HEK293 (cell line): ENCODE measurements around the gene EFHC1.

Experiments
- BCL11A ChIP-seq: fragments of 450-650 bp; formaldehyde crosslinking; IDR thresholded peaks from 2 replicates; pipeline ENCODE4 v1.5.1; 2016; ENCODE audit warnings: low read depth, missing biosample characterization, missing genetic modification characterization
- KLF16 ChIP-seq: fragments of 450-650 bp; formaldehyde crosslinking; IDR thresholded peaks from 2 replicates; pipeline ENCODE4 v1.5.1; 2017; ENCODE audit warnings: missing biosample characterization, missing genetic modification characterization
- KLF8 ChIP-seq: fragments of 450-650 bp; formaldehyde crosslinking; IDR thresholded peaks from 2 replicates; pipeline ENCODE4 v1.5.1; 2016; ENCODE audit warnings: missing biosample characterization, missing genetic modification characterization
- MEIS1 ChIP-seq: sonication (generic); formaldehyde crosslinking; IDR thresholded peaks from 2 replicates; pipeline ENCODE4 v1.8.1; 2022; ENCODE audit warnings: missing genetic modification reagents, mild to moderate bottlenecking, borderline replicate concordance
- OSR2 ChIP-seq: fragments of 450-650 bp; formaldehyde crosslinking; IDR thresholded peaks from 2 replicates; pipeline ENCODE4 v1.5.1; 2016; ENCODE audit warnings: missing biosample characterization, missing genetic modification characterization
- PRDM1 ChIP-seq: fragments of 450-650 bp; formaldehyde crosslinking; IDR thresholded peaks from 2 replicates; pipeline ENCODE4; 2016; ENCODE audit warnings: missing biosample characterization, missing genetic modification characterization
- PRDM10 ChIP-seq: fragments of 450-650 bp; formaldehyde crosslinking; IDR thresholded peaks from 2 replicates; pipeline ENCODE4 v1.5.1; 2016; ENCODE audit warnings: missing biosample characterization, missing genetic modification characterization
- SCRT2 ChIP-seq: fragments of 450-650 bp; formaldehyde crosslinking; IDR thresholded peaks from 2 replicates; pipeline ENCODE4 v1.5.1; 2016; ENCODE audit warnings: missing biosample characterization, missing genetic modification characterization
- TCF7L2 ChIP-seq: IDR thresholded peaks from 2 replicates; pipeline ENCODE4 v1.6.1; 2011; ENCODE audit warnings: low read depth, mild to moderate bottlenecking, inconsistent platforms, low read length, moderate library complexity, borderline replicate concordance
- TRIM28 ChIP-seq: IDR thresholded peaks from 2 replicates; pipeline ENCODE4 v1.6.1; 2011; ENCODE audit warnings: low read length, control low read depth, borderline replicate concordance
- ZBTB20 ChIP-seq: fragments of 450-650 bp; formaldehyde crosslinking; IDR thresholded peaks from 2 replicates; pipeline ENCODE4 v1.5.1; 2016; ENCODE audit warnings: missing biosample characterization, missing genetic modification characterization
- ZBTB21 ChIP-seq: fragments of 450-650 bp; formaldehyde crosslinking; IDR thresholded peaks from 2 replicates; pipeline ENCODE4 v1.5.1; 2017; ENCODE audit warnings: missing biosample characterization, missing genetic modification characterization
- ZBTB26 ChIP-seq: fragments of 450-650 bp; formaldehyde crosslinking; optimal IDR thresholded peaks from 2 replicates; pipeline ENCODE3; 2016; ENCODE audit warnings: missing biosample characterization, mild to moderate bottlenecking, missing genetic modification characterization
- ZNF10 ChIP-seq: fragments of 450-650 bp; formaldehyde crosslinking; IDR thresholded peaks from 2 replicates; pipeline ENCODE4 v1.5.1; 2017; ENCODE audit warnings: missing biosample characterization, missing genetic modification characterization
- ZNF121 ChIP-seq: fragments of 450-650 bp; formaldehyde crosslinking; IDR thresholded peaks from 2 replicates; pipeline ENCODE4 v1.5.1; 2016; ENCODE audit warnings: missing biosample characterization, missing genetic modification characterization
- ZNF169 ChIP-seq: fragments of 450-650 bp; formaldehyde crosslinking; IDR thresholded peaks from 2 replicates; pipeline ENCODE4 v1.5.1; 2016; ENCODE audit warnings: missing biosample characterization, missing genetic modification characterization
- ZNF202 ChIP-seq: fragments of 450-650 bp; formaldehyde crosslinking; IDR thresholded peaks from 2 replicates; pipeline ENCODE4 v1.5.1; 2016; ENCODE audit warnings: missing biosample characterization, missing genetic modification characterization, borderline replicate concordance
- ZNF24 ChIP-seq: fragments of 450-650 bp; formaldehyde crosslinking; IDR thresholded peaks from 2 replicates; pipeline ENCODE4 v1.5.1; 2016; ENCODE audit warnings: missing biosample characterization, missing genetic modification characterization
- ZNF341 ChIP-seq: fragments of 450-650 bp; formaldehyde crosslinking; IDR thresholded peaks from 2 replicates; pipeline ENCODE4; 2016; ENCODE audit warnings: low read depth, missing biosample characterization, missing genetic modification characterization
- ZNF366 ChIP-seq: fragments of 450-650 bp; formaldehyde crosslinking; conservative IDR thresholded peaks from 2 replicates; pipeline ENCODE4 v1.5.1; 2016; ENCODE audit warnings: missing biosample characterization, missing genetic modification characterization
- ZNF394 ChIP-seq: fragments of 450-650 bp; formaldehyde crosslinking; IDR thresholded peaks from 2 replicates; pipeline ENCODE4 v1.5.1; 2016; ENCODE audit warnings: missing biosample characterization, missing genetic modification characterization, mild to moderate bottlenecking, moderate library complexity, borderline replicate concordance
- ZNF501 ChIP-seq: fragments of 450-650 bp; formaldehyde crosslinking; IDR thresholded peaks from 2 replicates; pipeline ENCODE4 v1.5.1; 2016; ENCODE audit warnings: missing biosample characterization, missing genetic modification characterization
- ZNF510 ChIP-seq: fragments of 450-650 bp; formaldehyde crosslinking; IDR thresholded peaks from 2 replicates; pipeline ENCODE4 v1.5.1; 2018; ENCODE audit warnings: mild to moderate bottlenecking, missing genetic modification characterization, missing biosample characterization; ENCODE audit not compliant: insufficient replicate concordance
- ZNF560 ChIP-seq: fragments of 450-650 bp; formaldehyde crosslinking; IDR thresholded peaks from 2 replicates; pipeline ENCODE4 v1.5.1; 2017; ENCODE audit warnings: missing biosample characterization, missing genetic modification characterization, borderline replicate concordance
- ZNF629 ChIP-seq: fragments of 450-650 bp; formaldehyde crosslinking; IDR thresholded peaks from 2 replicates; pipeline ENCODE4 v1.5.1; 2017; ENCODE audit warnings: missing biosample characterization, missing genetic modification characterization
- ZNF660 ChIP-seq: fragments of 450-650 bp; IDR thresholded peaks from 2 replicates; pipeline ENCODE4 v1.5.1; 2018; ENCODE audit warnings: missing biosample characterization, mild to moderate bottlenecking, missing genetic modification characterization
- ZNF843 ChIP-seq: fragments of 450-650 bp; formaldehyde crosslinking; IDR thresholded peaks from 2 replicates; pipeline ENCODE4 v1.5.1; 2016; ENCODE audit warnings: missing biosample characterization, missing genetic modification characterization
- TF ChIP-seq, protein P1 (sequence below): fragments of 450-650 bp; formaldehyde crosslinking; conservative IDR thresholded peaks from 2 replicates; pipeline ENCODE4 v1.5.1; 2016; ENCODE audit warnings: low read depth, missing biosample characterization, missing genetic modification characterization
- TF ChIP-seq, protein P2 (sequence below): fragments of 450-650 bp; formaldehyde crosslinking; IDR thresholded peaks from 2 replicates; pipeline ENCODE4 v1.5.1; 2016; ENCODE audit warnings: missing biosample characterization, missing genetic modification characterization

Gene EFHC1

DNA sequence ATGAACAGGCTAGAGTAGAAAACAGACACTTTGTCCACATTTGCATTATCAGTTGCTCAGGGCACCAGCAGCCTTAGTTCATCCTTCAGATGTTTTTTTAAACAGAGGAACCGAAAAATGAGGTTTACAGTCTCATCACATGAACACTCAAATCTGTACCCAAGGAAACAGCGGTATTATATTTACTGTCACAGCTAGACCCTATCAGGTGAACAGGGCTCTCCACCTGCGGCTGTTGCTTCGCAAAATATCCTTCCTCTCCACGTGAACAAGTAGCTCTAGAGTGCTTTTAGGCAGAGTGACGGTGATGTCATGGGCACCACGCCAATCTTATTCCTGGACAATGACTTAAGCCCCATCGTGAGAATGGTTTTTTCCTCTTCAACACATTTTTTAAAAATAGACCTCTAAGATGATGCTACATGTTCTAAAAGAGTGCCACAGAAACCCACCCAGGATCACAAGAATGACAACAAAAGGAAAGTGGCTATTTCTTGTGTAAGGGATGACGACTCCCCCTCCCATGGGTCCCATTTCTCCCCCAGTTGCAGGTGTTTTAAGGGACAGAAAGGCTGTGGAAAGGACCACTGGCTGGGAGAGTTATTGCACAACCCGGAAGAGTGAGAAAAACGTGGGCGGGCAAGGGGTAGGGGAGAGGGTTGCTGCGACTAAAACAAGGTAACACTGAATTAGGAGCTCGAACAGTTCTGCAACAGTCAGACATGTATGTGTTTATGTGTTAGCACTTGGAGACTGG, 77.7 kb downstream of the EFHC1 start (continued):
- TF ChIP-seq ZBTB20 (no peak), ZNF121 (tag by site-specific recombination) (no peak), ZNF660 (tag by site-specific recombination) (peak; percentile 76), ZBTB26 (tag by site-specific recombination) (no peak), ZBTB21 (0 out of 2 replicates have a peak, but pooled peaks have one; percentile 29), ZNF24 (tag by site-specific recombination) (peak; percentile 16; the same call in 1 of the 2 replicates), ZNF341 (tag by site-specific recombination) (no peak), ZNF501 (tag by site-specific recombination) (0 out of 2 replicates have a peak, but pooled peaks have one; percentile 25), ZNF10 (peak; percentile 79), ZNF202 (tag by site-specific recombination) (no peak), KLF8 (0 out of 2 replicates have a peak, but pooled peaks have one; percentile 21), ZNF366 (peak; percentile 84), ZNF394 (tag by site-specific recombination) (peak; percentile 52; the same call in 1 of the 2 replicates), ZNF560 (no peak), TRIM28 (no peak), MEIS1 (CRISPR knock-in tag) (no peak), TCF7L2 (no peak), PRDM10 (tag by site-specific recombination) (peak; percentile 90), ZNF843 (tag by site-specific recombination) (peak; percentile 15; the same call in 1 of the 2 replicates), SCRT2 (tag by site-specific recombination) (peak; percentile 97), ZNF169 (tag by site-specific recombination) (no peak), KLF16 (no peak), ZNF629 (tag by site-specific recombination) (peak; percentile 85), OSR2 (0 out of 2 replicates have a peak, but pooled peaks have one; percentile 33), BCL11A (no peak), ZNF510 (tag by site-specific recombination) (no peak), PRDM1 (tag by site-specific recombination) (peak; percentile 41; the same call in 1 of the 2 replicates)
- TF ChIP-seq, protein P1, sequence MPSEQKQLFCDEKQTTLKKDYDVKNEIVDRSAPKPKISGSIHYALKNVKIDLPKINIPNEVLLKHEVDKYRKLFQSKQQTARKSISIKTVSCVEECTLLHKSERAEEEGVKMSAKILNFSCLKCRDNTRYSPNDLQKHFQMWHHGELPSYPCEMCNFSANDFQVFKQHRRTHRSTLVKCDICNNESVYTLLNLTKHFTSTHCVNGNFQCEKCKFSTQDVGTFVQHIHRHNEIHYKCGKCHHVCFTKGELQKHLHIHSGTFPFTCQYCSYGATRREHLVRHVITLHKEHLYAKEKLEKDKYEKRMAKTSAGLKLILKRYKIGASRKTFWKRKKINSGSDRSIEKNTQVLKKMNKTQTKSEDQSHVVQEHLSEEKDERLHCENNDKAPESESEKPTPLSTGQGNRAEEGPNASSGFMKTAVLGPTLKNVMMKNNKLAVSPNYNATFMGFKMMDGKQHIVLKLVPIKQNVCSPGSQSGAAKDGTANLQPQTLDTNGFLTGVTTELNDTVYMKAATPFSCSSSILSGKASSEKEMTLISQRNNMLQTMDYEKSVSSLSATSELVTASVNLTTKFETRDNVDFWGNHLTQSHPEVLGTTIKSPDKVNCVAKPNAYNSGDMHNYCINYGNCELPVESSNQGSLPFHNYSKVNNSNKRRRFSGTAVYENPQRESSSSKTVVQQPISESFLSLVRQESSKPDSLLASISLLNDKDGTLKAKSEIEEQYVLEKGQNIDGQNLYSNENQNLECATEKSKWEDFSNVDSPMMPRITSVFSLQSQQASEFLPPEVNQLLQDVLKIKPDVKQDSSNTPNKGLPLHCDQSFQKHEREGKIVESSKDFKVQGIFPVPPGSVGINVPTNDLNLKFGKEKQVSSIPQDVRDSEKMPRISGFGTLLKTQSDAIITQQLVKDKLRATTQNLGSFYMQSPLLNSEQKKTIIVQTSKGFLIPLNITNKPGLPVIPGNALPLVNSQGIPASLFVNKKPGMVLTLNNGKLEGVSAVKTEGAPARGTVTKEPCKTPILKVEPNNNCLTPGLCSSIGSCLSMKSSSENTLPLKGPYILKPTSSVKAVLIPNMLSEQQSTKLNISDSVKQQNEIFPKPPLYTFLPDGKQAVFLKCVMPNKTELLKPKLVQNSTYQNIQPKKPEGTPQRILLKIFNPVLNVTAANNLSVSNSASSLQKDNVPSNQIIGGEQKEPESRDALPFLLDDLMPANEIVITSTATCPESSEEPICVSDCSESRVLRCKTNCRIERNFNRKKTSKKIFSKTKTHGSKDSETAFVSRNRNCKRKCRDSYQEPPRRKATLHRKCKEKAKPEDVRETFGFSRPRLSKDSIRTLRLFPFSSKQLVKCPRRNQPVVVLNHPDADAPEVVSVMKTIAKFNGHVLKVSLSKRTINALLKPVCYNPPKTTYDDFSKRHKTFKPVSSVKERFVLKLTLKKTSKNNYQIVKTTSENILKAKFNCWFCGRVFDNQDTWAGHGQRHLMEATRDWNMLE (tag by site-specific recombination), result no peak
- TF ChIP-seq, protein P2, sequence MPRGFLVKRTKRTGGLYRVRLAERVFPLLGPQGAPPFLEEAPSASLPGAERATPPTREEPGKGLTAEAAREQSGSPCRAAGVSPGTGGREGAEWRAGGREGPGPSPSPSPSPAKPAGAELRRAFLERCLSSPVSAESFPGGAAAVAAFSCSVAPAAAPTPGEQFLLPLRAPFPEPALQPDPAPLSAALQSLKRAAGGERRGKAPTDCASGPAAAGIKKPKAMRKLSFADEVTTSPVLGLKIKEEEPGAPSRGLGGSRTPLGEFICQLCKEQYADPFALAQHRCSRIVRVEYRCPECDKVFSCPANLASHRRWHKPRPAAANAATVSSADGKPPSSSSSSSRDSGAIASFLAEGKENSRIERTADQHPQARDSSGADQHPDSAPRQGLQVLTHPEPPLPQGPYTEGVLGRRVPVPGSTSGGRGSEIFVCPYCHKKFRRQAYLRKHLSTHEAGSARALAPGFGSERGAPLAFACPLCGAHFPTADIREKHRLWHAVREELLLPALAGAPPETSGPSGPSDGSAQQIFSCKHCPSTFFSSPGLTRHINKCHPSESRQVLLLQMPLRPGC (tag by site-specific recombination), result peak; percentile 46; the same call in 1 of the 2 replicates
